Hepatocyte (in vitro differentiated cells): Measurements from ENCODE around the gene NUP62CL. TPM values are rescaled to one million over a fixed set of nuclear protein-coding genes. Genes with fewer than 3 reads are reported as not detected.

Experiments used
- DNase-seq: peaks from one replicate; pipeline ENCODE4 v3.0.0-alpha.2; 2016; ENCODE audit warnings: low spot score
- H2AFZ ChIP-seq: fragments of 200-600 bp; sonication (generic); 2 replicates; pipeline ENCODE4 v1.6.0; 2016; ENCODE audit warnings: antibody characterized with exemption, mild to moderate bottlenecking
- H3K27ac ChIP-seq: fragments of 200-600 bp; sonication (generic); 2 replicates; pipeline ENCODE4 v1.5.1; 2016; ENCODE audit warnings: mild to moderate bottlenecking
- H3K27me3 ChIP-seq: fragments of 200-600 bp; sonication (generic); 2 replicates; pipeline ENCODE4 v1.6.1; 2016
- H3K36me3 ChIP-seq: fragments of 200-600 bp; sonication (generic); replicated peaks from 2 replicates; pipeline ENCODE4 v1.5.1; 2016; ENCODE audit warnings: low read depth; ENCODE audit not compliant: insufficient read depth
- H3K4me1 ChIP-seq: fragments of 200-600 bp; sonication (generic); 2 replicates; pipeline ENCODE4 v1.5.1; 2016; ENCODE audit warnings: mild to moderate bottlenecking, moderate library complexity; ENCODE audit not compliant: insufficient read depth
- H3K4me2 ChIP-seq: fragments of 200-600 bp; sonication (generic); 2 replicates; pipeline ENCODE4 v1.6.0; 2016
- H3K4me3 ChIP-seq: fragments of 200-600 bp; sonication (generic); 2 replicates; pipeline ENCODE4 v1.5.1; 2016; ENCODE audit warnings: mild to moderate bottlenecking
- H3K79me2 ChIP-seq: fragments of 200-600 bp; sonication (generic); 2 replicates; pipeline ENCODE4 v1.6.0; 2017; ENCODE audit warnings: mild to moderate bottlenecking
- H3K9me2 ChIP-seq: fragments of 200-600 bp; sonication (generic); replicated peaks from 2 replicates; pipeline ENCODE4 v1.6.0; 2017; ENCODE audit warnings: mild to moderate bottlenecking; ENCODE audit not compliant: insufficient read depth
- H3K9me3 ChIP-seq: fragments of 200-600 bp; sonication (generic); 2 replicates; pipeline ENCODE4 v1.5.1; 2016; ENCODE audit warnings: low read depth, mild to moderate bottlenecking
- H4K20me1 ChIP-seq: fragments of 200-600 bp; sonication (generic); 2 replicates; pipeline ENCODE4 v1.6.0; 2016; ENCODE audit warnings: mild to moderate bottlenecking; ENCODE audit not compliant: insufficient read depth, poor library complexity, severe bottlenecking
- CTCF ChIP-seq: fragments of 200-600 bp; sonication (generic); IDR thresholded peaks from 2 replicates; pipeline ENCODE4 v1.5.1; 2016; ENCODE audit warnings: antibody characterized with exemption, mild to moderate bottlenecking; ENCODE audit not compliant: poor library complexity
- EZH2 ChIP-seq: fragments of 200-600 bp; sonication (generic); IDR thresholded peaks from 2 replicates; pipeline ENCODE4 v1.6.1; 2016; ENCODE audit warnings: antibody characterized with exemption, mild to moderate bottlenecking, borderline replicate concordance
- EZH2phosphoT487 ChIP-seq: fragments of 200-600 bp; sonication (generic); IDR thresholded peaks from one replicate; pipeline ENCODE4 v1.6.1; 2018; ENCODE audit warnings: antibody characterized with exemption, mild to moderate bottlenecking, low read depth, moderate library complexity; ENCODE audit not compliant: unreplicated experiment, severe bottlenecking
- whole genome bisulfite sequencing: methylation state at CpG from one replicate; pipeline ENCODE4 v1.1.6; 2016; ENCODE audit warnings: low lambda C conversion rate; ENCODE audit errors: missing lambda C conversion rate; 5-methylcytosine and 5-hydroxymethylcytosine counted together
- polyA plus RNA-seq: library from polyadenylated mRNA; unstranded; fragments of >200 nt; fragmentation: Nextera tagmentation; extraction: Ambion mirVana; gene quantifications from 2 replicates; pipeline ENCODE4 v1.2.1, GENCODE V29; 2016
- total RNA-seq: library from RNA; depleted of rRNA; stranded (reverse); fragments of >200 nt; gene quantifications from 2 replicates; pipeline ENCODE4 v1.2.3, GENCODE V29; 2014

Gene NUP62CL
- total RNA-seq (0.80 and 3.8 TPM in 2 replicates), polyA plus RNA-seq (1.7 and 1.9 TPM in 2 replicates)

GRCh38 chrX:107205770-107206696 lies at the start of gene NUP62CL, which contains the start of gene DNAAF6:
NUP62CL (minus strand) TSS chrX:107206433; CDS start chrX:107175146, 31,287 bp downstream.
DNAAF6 (plus strand) TSS chrX:107206611; CDS start chrX:107212876, 6,265 bp downstream.
- H3K36me3 ChIP-seq = no peaks in the 10 kb centered on the region
- H3K4me2 ChIP-seq = peak within 1 kb of the TSS; percentile 91
- no peaks in the 10 kb centered on the region for H3K9me3 ChIP-seq
- WGBS = 38% methylated on average over 63 of the region's 66 CpGs
- H2AFZ ChIP-seq = peak within 1 kb of the TSS; percentile 76
- H3K79me2 ChIP-seq = no peaks in the 10 kb centered on the region
- no peaks in the 10 kb centered on the region for H3K27me3 ChIP-seq
- no peaks in the 10 kb centered on the region for H3K9me2 ChIP-seq
- H3K4me1 ChIP-seq = no peaks in the 10 kb centered on the region
- no peak for TF ChIP-seq CTCF
- no peak for TF ChIP-seq EZH2phosphoT487
- no peak for TF ChIP-seq EZH2
- no peaks in the 10 kb centered on the region for H4K20me1 ChIP-seq
- H3K27ac ChIP-seq = no peak within 1 kb of the TSS
- peak within 1 kb of the TSS; percentile 42 for H3K4me3 ChIP-seq
- DNase-seq = peak; percentile 70

GRCh38 chrX:107228486-107228819 lies 22.2 kb upstream of the NUP62CL start:
- H3K36me3 ChIP-seq = no peaks in the 10 kb centered on the region
- no peak overlapping the region for H3K4me2 ChIP-seq
- H2AFZ ChIP-seq = no peak overlapping the region
- no peak overlapping the region for H3K4me3 ChIP-seq
- H3K27ac ChIP-seq = no peak overlapping the region
- H3K9me3 ChIP-seq = no peaks in the 10 kb centered on the region
- no peaks in the 10 kb centered on the region for H3K79me2 ChIP-seq
- H4K20me1 ChIP-seq = no peaks in the 10 kb centered on the region
- 66% methylated on average over 2 of the region's 2 CpGs for WGBS
- TF ChIP-seq EZH2phosphoT487 (no peak), CTCF (no peak), EZH2 (no peak)
- DNase-seq = no peak
- no peaks in the 10 kb centered on the region for H3K27me3 ChIP-seq
- no peaks in the 10 kb centered on the region for H3K9me2 ChIP-seq
- no peaks in the 10 kb centered on the region for H3K4me1 ChIP-seq

GRCh38 chrX:107227780-107228485 lies 21.7 kb upstream of the NUP62CL start:
- WGBS = 79% methylated on average over 2 of the region's 2 CpGs
- H3K4me2 ChIP-seq = no peak overlapping the region
- H4K20me1 ChIP-seq = no peaks in the 10 kb centered on the region
- H2AFZ ChIP-seq = no peak overlapping the region
- no peak overlapping the region for H3K4me3 ChIP-seq
- H3K79me2 ChIP-seq = no peaks in the 10 kb centered on the region
- no peaks in the 10 kb centered on the region for H3K9me2 ChIP-seq
- no peak overlapping the region for H3K27ac ChIP-seq
- no peaks in the 10 kb centered on the region for H3K9me3 ChIP-seq
- no peaks in the 10 kb centered on the region for H3K4me1 ChIP-seq
- no peaks in the 10 kb centered on the region for H3K36me3 ChIP-seq
- no peak for DNase-seq
- H3K27me3 ChIP-seq = no peaks in the 10 kb centered on the region
- TF ChIP-seq EZH2phosphoT487 (no peak), EZH2 (no peak), CTCF (no peak)
